Ectodermal cell (in vitro differentiated cells): ENCODE results near the gene SELPLG.
"Not testable (repeated sequence)": the region's sequence is repeated elsewhere in the genome, so short reads cannot be mapped to it uniquely, and the experiment has no call there.

ENCODE experiments used
- H3K27ac ChIP-seq: 2 replicates; pipeline ENCODE4 v1.7.0; 2013; ENCODE audit warnings: mild to moderate bottlenecking, low read depth, low read length; ENCODE audit not compliant: insufficient read depth, poor library complexity, severe bottlenecking
- H3K27me3 ChIP-seq: 2 replicates; pipeline ENCODE4 v1.7.0; 2013; ENCODE audit warnings: mild to moderate bottlenecking, low read length; ENCODE audit not compliant: insufficient read depth, control insufficient read depth, poor library complexity, severe bottlenecking
- H3K36me3 ChIP-seq: one replicate; pipeline ENCODE4 v1.7.0; 2013; ENCODE audit warnings: low read length; ENCODE audit not compliant: control insufficient read depth, insufficient read depth
- H3K4me1 ChIP-seq: one replicate; pipeline ENCODE4 v1.7.0; 2013; ENCODE audit warnings: low read length; ENCODE audit not compliant: control insufficient read depth, insufficient read depth
- H3K4me3 ChIP-seq: 2 replicates; pipeline ENCODE4 v1.7.0; 2013; ENCODE audit warnings: low read depth, low read length, control low read depth; ENCODE audit not compliant: insufficient read depth
- H3K9me3 ChIP-seq: 2 replicates; pipeline ENCODE4 v1.7.0; 2013; ENCODE audit warnings: mild to moderate bottlenecking, low read length, moderate library complexity; ENCODE audit not compliant: control insufficient read depth
- WGBS, 2 experiments: methylation state at CpG; one replicate each; pipeline ENCODE4 v1.1.7; 2013; ENCODE audit warnings: missing lambda C conversion rate in 2 of 2; 5-methylcytosine and 5-hydroxymethylcytosine counted together

Gene SELPLG

GRCh38 chr12:108638997-108639822 is 5.5 kb upstream of the SELPLG start:
- 93 to 94% methylated on average over 11 of the region's 11 CpGs for WGBS, 2 experiments
- Histone ChIP-seq H3K36me3 (no peaks in the 10 kb centered on the region), H3K9me3 (no peaks in the 10 kb centered on the region), H3K27ac (peak overlapping the region; percentile 88), H3K4me3 (no peak overlapping the region), H3K27me3 (no peaks in the 10 kb centered on the region), H3K4me1 (peaks cover 42% of the 10 kb centered on the region)

DNA sequence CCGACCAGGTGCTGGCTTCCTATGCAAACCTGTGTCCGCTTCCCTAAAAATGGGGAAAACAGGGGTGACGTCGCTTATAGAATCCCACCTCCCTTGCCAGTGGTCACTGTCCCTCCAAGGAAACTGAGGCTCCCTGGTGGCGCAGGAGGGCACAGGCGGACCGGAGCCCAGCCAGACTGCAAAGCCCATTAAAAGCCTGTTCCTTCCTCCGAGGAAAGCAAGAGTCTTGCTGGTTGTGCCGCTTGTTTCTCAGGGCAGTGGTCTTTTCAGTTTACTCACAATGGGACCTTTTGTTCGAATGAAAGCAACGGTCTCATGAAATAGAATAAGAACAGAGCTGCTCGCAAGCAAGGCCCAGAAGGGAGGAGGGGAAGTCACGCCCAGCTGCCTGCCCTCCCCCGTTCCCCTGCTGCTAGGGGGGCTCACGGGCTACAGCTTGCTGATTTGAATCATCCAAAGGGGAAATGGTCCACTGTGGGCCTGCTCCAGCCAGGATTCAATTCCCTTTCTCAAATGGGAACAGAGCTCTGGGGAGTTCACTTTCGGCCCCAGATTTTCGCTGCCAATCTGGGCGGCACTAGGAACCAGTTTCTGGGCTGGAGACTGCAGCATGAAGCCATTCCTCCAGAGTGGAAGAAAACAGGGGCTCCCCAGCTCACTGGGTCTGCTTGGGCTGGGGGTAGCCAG is 4.6 kb upstream of the SELPLG start:
- H3K27ac ChIP-seq, result peak overlapping the region; percentile 88
- H3K36me3 ChIP-seq, result no peaks in the 10 kb centered on the region
- no peak overlapping the region for H3K4me3 ChIP-seq
- H3K9me3 ChIP-seq, result no peaks in the 10 kb centered on the region
- no peaks in the 10 kb centered on the region for H3K27me3 ChIP-seq
- WGBS, 2 experiments, result 13% methylated on average over 18 of the region's 18 CpGs
- peaks cover 50% of the 10 kb centered on the region for H3K4me1 ChIP-seq

DNA sequence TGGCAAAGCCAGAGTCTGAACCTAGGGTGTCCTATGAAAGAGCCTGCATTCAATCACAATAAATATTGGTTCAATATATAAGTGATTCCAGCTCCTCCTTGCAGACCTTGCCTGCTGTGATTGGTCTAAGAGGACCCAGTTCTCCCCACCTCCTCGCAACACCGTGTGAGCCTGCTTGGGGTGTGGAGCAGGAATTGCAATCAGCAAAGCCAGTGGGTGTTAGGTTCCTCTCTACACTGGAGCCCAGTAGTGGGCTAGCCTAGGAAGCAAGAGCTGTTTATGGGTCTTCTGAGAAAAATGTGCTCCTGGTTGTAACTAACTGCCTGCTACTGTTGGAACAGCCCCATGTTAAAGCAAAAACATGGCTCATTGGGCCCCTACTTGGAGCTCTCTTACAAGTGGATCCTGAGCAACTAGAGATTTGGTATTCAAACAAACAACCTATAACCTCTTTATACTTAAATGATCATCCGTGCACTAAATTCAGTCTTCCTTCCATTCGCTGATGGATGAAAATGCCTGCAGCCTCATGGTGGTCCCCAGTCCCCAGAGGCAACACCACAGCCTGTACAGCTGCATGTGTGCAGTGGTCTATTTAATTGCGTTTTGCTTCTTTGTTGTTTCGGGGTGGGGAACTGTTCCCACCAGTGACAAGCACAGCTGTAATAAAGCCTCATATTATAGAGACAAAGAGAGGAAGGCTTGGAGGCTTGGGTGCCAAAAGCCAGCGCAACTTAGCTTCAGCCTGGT is 3.7 kb upstream of the SELPLG start:
- H3K4me3 ChIP-seq, result no peak overlapping the region

GRCh38 chr12:108635997-108636808 is 2.5 kb upstream of the SELPLG start:
- Histone ChIP-seq H3K4me3 (no peak overlapping the region), H3K36me3 (no peaks in the 10 kb centered on the region), H3K9me3 (no peaks in the 10 kb centered on the region), H3K27ac (no peak overlapping the region), H3K4me1 (peaks cover 42% of the 10 kb centered on the region), H3K27me3 (no peaks in the 10 kb centered on the region)
- WGBS, 2 experiments, result 96 to 98% methylated on average over 4 to 5 of the region's 6 CpGs

More for the DNA sequence above, 3.7 kb upstream of the SELPLG start:
- Histone ChIP-seq H3K27ac (peak overlapping the region; percentile 88), H3K27me3 (no peaks in the 10 kb centered on the region), H3K4me1 (peaks cover 50% of the 10 kb centered on the region), H3K9me3 (no peaks in the 10 kb centered on the region), H3K36me3 (no peaks in the 10 kb centered on the region)
- 83 to 86% methylated on average over 7 of the region's 7 CpGs for WGBS, 2 experiments

DNA sequence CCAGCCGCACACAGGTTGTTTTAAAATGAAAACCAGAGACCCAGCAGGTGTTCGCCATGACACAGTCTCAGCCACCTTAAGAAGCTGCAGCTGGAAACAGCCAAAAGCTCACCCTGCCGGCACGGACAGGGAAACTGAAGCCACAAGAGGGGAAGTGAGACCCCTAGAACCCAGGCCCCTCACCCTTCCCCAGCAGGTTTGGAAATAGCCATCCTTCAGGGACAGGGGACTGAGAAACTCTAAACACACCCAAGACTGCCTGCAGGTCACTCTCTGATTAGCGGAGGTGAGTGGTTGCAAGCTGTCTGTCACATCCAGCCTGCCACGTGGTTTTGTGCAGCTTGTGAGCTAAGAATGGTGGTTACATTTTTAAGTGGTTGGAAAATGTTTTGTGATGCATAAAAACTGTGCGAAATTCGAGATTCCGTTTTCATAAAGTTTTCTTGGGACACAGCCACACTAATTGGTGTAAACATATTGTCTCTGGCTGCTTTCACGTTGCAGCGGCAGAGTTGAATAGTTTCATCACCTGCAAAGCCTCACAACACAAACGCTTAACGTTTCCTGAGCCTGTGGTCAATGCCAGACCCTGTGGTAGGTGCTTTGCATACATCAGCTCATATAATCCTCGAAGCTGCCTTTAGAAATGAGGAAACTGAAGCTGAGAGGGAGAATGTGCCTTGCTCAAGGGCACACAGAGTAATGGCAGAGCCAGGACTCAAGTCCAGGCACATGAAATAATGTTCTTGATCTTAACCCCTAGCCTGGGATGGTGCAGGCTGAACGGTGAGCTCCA is 1.7 kb upstream of the SELPLG start:
- H3K9me3 ChIP-seq, result no peaks in the 10 kb centered on the region
- no peak overlapping the region for H3K27ac ChIP-seq
- no peak overlapping the region for H3K4me3 ChIP-seq
- H3K27me3 ChIP-seq, result no peaks in the 10 kb centered on the region
- 59 to 61% methylated on average over 15 of the region's 15 CpGs for WGBS, 2 experiments
- no peaks in the 10 kb centered on the region for H3K36me3 ChIP-seq
- H3K4me1 ChIP-seq, result peaks cover 42% of the 10 kb centered on the region

GRCh38 chr12:108634341-108634751 is 652 bp upstream of the SELPLG start:
- Histone ChIP-seq H3K36me3 (no peaks in the 10 kb centered on the region), H3K4me1 (peaks cover 43% of the 10 kb centered on the region), H3K27me3 (no peaks in the 10 kb centered on the region), H3K4me3 (no peak overlapping the region), H3K27ac (no peak overlapping the region), H3K9me3 (no peaks in the 10 kb centered on the region)
- 72 to 76% methylated on average over 4 of the region's 4 CpGs for WGBS, 2 experiments

DNA sequence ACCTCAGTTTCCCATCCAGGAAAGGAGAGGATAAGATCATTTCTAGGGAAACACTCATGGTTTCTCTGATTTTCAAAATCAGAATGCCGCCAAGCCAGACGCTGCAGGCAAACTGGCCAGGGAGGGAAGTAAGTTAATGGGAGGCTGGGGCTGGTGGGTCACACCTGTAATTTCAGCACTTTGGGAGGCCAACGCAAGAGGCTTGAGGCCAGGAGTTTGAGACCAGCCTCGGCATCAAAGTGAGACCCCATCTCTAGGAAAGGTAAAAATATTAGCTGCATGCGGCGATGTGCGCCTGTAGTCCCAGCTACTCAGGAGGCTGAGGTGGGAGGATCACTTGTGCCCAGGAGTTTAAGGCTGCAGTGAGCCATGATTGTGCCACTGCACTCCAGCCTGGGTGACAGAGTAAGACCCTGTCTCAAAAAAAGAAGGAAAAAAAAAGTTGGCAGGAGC is 587 bp downstream of the SELPLG start:
- H3K27me3 ChIP-seq, result no peaks in the 10 kb centered on the region
- H3K4me3 ChIP-seq, result no peak overlapping the region
- no peaks in the 10 kb centered on the region for H3K36me3 ChIP-seq
- no peak overlapping the region for H3K27ac ChIP-seq
- H3K9me3 ChIP-seq, result no peaks in the 10 kb centered on the region
- H3K4me1 ChIP-seq, result peaks cover 30% of the 10 kb centered on the region
- 92 to 95% methylated on average over 7 of the region's 7 CpGs for WGBS, 2 experiments

- WGBS, 2 experiments, result 96 to 98% methylated on average over 4 of the region's 4 CpGs
Observed at GRCh38 chr12:108631261-108631660, 2.4 kb downstream of the SELPLG start.

More at GRCh38 chr12:108631261-108631660, 2.4 kb downstream of the SELPLG start:
- H3K4me1 ChIP-seq, result peaks cover 18% of the 10 kb centered on the region
- H3K9me3 ChIP-seq, H3K4me3 ChIP-seq, H3K27me3 ChIP-seq, H3K27ac ChIP-seq, H3K36me3 ChIP-seq: not testable (repeated sequence)
